ENCODE data around the gene AMDHD1. TPM values are rescaled to one million over a fixed set of nuclear protein-coding genes. Genes with fewer than 3 reads are reported as not detected.
A peak's percentile ranks its signal among the peaks of the same experiment; 100 is the strongest.

AMDHD1 gene
- total and polyA plus RNA-seq, 8 donors = 0.74 to 2.4 (median 1.2) TPM

DNA sequence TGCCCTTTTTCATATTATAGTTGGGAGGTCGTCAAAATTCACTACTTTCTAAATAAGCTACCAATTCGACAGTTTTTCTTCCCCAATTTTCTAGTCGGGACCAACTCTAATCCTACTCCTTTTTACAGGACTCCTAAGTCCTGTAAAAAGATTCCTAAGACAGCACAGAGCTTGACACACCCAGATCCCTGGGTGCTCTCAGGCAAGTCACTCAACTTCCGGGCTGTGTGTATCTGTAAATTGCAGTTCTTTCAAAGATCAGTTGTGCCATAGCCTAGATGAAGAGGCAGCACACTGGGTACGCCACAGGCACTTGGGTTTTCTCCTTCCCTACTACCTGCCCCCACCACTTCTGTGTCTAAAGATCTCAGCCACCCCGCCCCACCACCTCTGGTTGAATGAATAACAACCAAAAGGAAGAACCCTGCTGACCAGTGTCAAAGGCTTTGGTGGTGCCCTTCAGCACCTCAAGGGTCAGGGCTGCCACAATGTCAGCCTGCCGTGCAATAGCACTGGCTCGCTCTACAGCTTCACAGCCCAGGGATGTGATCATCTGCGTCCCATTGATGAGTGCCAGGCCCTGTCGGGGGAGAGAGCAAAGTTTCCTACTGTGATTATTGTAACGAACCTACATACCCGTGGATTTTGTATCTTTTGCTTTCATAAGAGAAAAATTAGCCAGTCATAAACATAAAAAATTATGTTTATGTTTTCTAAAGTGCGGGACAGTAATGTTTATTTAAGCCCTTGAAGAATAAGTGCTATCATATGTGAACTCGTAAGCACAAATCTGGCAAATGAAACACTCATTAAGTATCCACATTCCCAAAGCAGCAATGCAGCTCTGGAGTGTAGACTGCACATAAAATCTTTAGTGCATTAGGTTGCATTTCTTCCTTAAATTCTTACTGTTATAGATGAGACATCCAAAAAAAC lies 43.8 kb downstream of the AMDHD1 start:
- peak in 1 of 4 donors; percentile 15 for DNase-seq
- intact Hi-C loops (cut with DNase I) = no loop called here

DNA sequence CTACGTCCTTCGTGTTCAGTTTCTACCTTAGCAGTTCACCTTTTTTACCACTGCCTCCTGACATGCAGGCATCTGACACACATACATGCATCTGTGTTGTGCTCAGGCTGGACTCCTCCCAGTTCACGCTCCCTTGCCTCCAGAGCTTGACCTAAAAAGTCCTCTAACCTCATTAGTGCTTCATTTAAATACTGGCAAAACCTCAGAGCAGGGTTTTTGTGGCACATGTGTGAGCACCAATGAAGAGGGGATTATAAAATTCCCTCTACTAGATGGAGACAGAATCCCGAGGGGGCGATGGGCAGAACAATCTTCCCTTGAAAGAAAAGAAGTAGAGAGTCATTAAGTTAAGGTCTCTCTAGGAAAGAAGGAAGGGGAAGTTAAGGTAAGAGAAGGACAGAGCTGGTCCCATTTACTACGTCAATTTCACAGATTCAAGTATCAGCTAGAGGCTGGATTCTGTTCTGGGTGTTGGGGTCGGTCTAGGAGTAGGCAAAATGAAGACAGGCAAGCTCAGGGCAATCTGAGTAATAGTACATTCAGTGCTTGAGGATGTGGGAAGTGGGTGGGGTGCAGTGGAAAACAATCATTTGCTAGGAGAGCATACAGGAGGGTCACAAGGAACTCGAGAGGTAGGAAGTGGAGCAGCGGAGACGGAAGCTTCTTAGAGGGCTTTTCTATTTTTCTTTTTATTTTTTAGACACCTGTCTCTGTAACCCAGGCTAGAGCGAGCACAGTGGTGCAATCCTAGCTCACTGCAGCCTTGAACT lies 45.6 kb downstream of the AMDHD1 start:
- intact Hi-C loops (cut with DNase I) = no loop called here
- no peaks in the 10 kb centered on the region for H3K9me3 ChIP-seq
- H3K36me3 ChIP-seq = peaks cover 0 to 42% of the 10 kb centered on the region in 2 donors
- DNase-seq (no peak), ATAC-seq (no peak)
- H3K4me3 ChIP-seq = no peak overlapping the region
- no peak overlapping the region for H3K27ac ChIP-seq
- no peaks in the 10 kb centered on the region for H3K27me3 ChIP-seq
- H3K4me1 ChIP-seq = no peaks in the 10 kb centered on the region
- TF ChIP-seq, protein P1, sequence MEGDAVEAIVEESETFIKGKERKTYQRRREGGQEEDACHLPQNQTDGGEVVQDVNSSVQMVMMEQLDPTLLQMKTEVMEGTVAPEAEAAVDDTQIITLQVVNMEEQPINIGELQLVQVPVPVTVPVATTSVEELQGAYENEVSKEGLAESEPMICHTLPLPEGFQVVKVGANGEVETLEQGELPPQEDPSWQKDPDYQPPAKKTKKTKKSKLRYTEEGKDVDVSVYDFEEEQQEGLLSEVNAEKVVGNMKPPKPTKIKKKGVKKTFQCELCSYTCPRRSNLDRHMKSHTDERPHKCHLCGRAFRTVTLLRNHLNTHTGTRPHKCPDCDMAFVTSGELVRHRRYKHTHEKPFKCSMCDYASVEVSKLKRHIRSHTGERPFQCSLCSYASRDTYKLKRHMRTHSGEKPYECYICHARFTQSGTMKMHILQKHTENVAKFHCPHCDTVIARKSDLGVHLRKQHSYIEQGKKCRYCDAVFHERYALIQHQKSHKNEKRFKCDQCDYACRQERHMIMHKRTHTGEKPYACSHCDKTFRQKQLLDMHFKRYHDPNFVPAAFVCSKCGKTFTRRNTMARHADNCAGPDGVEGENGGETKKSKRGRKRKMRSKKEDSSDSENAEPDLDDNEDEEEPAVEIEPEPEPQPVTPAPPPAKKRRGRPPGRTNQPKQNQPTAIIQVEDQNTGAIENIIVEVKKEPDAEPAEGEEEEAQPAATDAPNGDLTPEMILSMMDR (IDR thresholded peaks at IDR 0.05) = no peak

More for the DNA sequence above, 43.8 kb downstream of the AMDHD1 start:
- H3K9me3 ChIP-seq = no peaks in the 10 kb centered on the region
- no peak for ATAC-seq
- TF ChIP-seq, protein P1 (IDR thresholded peaks at IDR 0.05) = no peak
- peaks cover 0 to 36% of the 10 kb centered on the region in 2 donors for H3K36me3 ChIP-seq
- no peaks in the 10 kb centered on the region for H3K4me1 ChIP-seq
- H3K4me3 ChIP-seq = no peak overlapping the region
- no peaks in the 10 kb centered on the region for H3K27me3 ChIP-seq
- no peak overlapping the region for H3K27ac ChIP-seq

DNA sequence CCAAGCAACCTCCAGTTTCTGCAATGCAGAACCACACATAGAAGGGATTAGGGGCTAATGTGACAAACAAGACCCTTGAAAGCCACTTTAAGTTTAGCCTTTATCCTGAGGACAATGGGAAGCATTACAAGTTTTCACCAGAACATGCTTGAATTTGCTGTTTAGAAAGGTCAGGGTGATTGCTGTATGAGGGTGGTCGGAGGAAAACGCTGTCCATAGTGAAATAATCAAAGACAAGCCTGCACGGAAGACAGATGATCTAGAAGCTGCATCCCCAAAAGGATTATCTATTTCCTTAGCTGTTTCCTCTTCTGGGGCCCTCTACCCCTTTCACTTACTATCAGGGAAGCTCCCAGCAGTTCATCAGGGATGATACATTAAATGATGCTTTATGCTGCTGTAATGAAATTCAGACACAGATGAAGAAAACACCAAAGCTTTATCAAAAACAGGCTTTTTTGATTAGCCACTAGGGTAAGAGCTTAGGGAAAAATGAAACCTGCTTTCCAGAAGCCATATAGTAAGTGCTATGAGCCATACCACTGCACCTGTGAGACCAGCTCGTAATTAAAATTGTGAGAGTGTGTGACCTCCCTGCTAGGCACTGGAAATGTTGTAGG lies 46.5 kb downstream of the AMDHD1 start:
- Histone ChIP-seq H3K4me3 (no peak overlapping the region), H3K36me3 (peaks cover 0 to 40% of the 10 kb centered on the region in 2 donors), H3K9me3 (no peaks in the 10 kb centered on the region), H3K27me3 (no peaks in the 10 kb centered on the region), H3K4me1 (no peaks in the 10 kb centered on the region), H3K27ac (no peak overlapping the region)
- intact Hi-C loops (cut with DNase I) = loop anchor here in 1 of 2 donors (10.0 kb wide), 1 partner anchor 75 kb away; no protein-coding TSS in a partner anchor
- ATAC-seq (no peak), DNase-seq (no peak)
- TF ChIP-seq, protein P1 (IDR thresholded peaks at IDR 0.05) = no peak

DNA sequence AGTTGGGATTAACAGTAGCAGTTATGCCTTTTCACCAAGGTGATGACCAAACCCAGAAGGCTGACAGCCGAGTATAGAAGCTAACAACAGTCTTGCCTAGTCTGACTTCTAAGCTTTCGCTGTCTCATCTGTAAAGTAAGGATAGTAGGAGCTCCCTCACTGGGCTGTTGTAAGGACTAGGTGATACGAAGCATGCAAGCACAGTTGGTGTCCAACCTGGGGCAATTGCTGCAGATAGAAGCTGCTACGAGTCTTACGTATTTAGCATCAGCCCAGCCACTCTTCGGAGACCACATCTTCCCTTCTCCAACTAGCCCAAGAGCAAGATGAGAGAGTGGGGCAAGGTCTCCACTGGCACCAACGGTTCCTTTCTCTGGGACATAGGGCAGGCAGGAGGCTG lies 47.0 kb downstream of the AMDHD1 start:
- H3K27ac ChIP-seq = no peak overlapping the region
- ATAC-seq (no peak), DNase-seq (no peak)
- TF ChIP-seq, protein P1 (IDR thresholded peaks at IDR 0.05) = no peak
- no peaks in the 10 kb centered on the region for H3K27me3 ChIP-seq
- H3K4me1 ChIP-seq = peaks cover 0 to 4% of the 10 kb centered on the region in 2 donors
- no peaks in the 10 kb centered on the region for H3K9me3 ChIP-seq
- intact Hi-C loops (cut with DNase I) = loop anchor here in 1 of 2 donors (10.0 kb wide), 1 partner anchor 75 kb away; no protein-coding TSS in a partner anchor
- no peak overlapping the region for H3K4me3 ChIP-seq
- peaks cover 0 to 40% of the 10 kb centered on the region in 2 donors for H3K36me3 ChIP-seq

Data from left lung (tissue), 10 donors.